ENCODE data around the gene RUNX2.

DNA sequence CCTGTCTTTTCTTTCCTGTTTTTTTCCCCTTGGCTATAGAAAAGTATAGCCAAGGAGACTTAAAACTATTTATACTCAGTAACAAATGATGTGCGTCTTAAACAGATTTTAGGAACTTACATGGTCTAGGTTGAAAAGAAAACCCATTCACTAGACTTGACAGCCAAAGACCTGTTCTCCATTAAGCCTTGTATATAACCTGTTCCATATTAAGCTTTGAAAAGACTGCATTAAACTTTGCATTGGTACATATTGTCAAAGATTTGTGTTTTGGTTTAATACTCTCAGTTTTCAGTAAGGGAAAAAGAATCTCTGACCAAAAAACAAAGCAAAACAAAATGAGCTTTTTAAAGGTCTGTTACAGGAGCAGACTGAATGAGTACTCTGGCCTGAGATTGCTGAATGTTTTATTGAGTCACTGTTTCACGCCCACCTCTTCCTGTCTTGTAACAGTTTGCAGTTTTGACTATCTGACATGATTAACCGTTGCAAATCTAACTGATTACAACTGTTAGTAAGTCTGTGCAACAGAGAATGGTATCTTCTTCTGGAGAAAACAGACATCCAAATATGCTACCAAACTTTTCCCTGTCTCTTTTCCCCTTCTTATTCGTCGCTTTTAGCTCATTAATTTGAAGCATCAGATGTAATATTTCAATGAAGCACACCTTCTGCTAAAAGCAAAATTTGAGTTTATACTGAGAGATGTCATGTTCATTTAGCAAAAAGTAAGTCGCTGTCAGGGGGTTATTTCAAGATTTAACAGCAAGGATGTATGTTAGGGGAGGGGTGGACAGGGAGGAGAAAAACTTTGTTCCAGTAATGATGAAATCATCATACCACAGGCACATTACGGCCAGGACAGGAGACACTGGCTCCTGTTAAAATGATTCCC, 108.7 kb downstream of the RUNX2 start:
- TF ChIP-seq XRCC3 (IDR thresholded peaks at IDR 0.05) (no peak), POLR2AphosphoS5 (IDR thresholded peaks at IDR 0.05; ENCODE audit: control insufficient read depth, insufficient read depth, low read depth, low read length) (no peak), EP300 (IDR thresholded peaks at IDR 0.05; ENCODE audit: low read length) (peak; percentile 96), FOS (IDR thresholded peaks at IDR 0.05; ENCODE audit: extremely low read depth, insufficient read length) (no peak), YY1 (IDR thresholded peaks at IDR 0.05; ENCODE audit: borderline replicate concordance in 1 of 3, control insufficient read depth in 1 of 3, extremely low read depth in 1 of 3, insufficient read depth in 3 of 3, insufficient read length in 1 of 3, insufficient replicate concordance in 2 of 3, low read depth in 1 of 3, low read length in 2 of 3) (no peak)
- TF ChIP-seq, protein P1, sequence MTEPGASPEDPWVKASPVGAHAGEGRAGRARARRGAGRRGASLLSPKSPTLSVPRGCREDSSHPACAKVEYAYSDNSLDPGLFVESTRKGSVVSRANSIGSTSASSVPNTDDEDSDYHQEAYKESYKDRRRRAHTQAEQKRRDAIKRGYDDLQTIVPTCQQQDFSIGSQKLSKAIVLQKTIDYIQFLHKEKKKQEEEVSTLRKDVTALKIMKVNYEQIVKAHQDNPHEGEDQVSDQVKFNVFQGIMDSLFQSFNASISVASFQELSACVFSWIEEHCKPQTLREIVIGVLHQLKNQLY (CRISPR knock-in tag; conservative IDR thresholded peaks at IDR 0.05) = no peak
- TF ChIP-seq, protein P2, sequence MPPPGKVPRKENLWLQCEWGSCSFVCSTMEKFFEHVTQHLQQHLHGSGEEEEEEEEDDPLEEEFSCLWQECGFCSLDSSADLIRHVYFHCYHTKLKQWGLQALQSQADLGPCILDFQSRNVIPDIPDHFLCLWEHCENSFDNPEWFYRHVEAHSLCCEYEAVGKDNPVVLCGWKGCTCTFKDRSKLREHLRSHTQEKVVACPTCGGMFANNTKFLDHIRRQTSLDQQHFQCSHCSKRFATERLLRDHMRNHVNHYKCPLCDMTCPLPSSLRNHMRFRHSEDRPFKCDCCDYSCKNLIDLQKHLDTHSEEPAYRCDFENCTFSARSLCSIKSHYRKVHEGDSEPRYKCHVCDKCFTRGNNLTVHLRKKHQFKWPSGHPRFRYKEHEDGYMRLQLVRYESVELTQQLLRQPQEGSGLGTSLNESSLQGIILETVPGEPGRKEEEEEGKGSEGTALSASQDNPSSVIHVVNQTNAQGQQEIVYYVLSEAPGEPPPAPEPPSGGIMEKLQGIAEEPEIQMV (tag; conservative IDR thresholded peaks at IDR 0.05; ENCODE audit: low read depth) = no peak

Data from K562 (cell line).